HG02642 (cell line): ENCODE measurements around the gene ZNF697.
"Not testable (repeated sequence)": the region's sequence is repeated elsewhere in the genome, so short reads cannot be mapped to it uniquely, and the experiment has no call there.

Experiments used
- ATAC-seq: cut with Tn5 transposase; IDR thresholded peaks from one replicate; pipeline ENCODE4 v1.9.1; 2021; ENCODE audit warnings: mild to moderate bottlenecking; ENCODE audit not compliant: unreplicated experiment, poor library complexity

ZNF697 gene

GRCh38 chr1:119647734-119648619 is at the start of gene ZNF697:
TSS of gene ZNF697 (minus strand) at chr1:119648266. CDS start at chr1:119626100, 22,166 bp downstream.
- peak; percentile 80 for ATAC-seq

- ATAC-seq: no peak
Observed at GRCh38 chr1:119697598-119697997, 49.5 kb upstream of the ZNF697 start.

DNA sequence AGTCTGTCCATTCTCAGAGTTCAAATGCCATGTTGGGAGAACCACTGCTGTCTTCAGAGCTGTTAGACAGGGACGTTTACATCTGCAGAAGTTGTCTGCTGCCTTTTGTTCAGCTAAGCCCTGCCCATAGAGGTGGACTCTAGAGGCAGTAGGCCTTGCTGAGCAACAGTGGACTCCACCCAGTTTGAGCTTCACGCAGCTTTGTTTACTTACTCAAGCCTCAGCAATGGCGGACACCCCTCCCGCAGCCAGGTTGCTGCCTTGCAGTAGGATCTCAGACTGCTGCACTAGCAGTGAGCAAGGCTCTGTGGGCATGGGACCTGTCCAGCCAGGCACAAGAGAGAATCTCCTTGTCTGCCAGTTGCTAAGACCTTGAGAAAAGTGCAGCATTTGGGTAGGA is 48.8 kb upstream of the ZNF697 start:
- ATAC-seq: not testable (repeated sequence)

DNA sequence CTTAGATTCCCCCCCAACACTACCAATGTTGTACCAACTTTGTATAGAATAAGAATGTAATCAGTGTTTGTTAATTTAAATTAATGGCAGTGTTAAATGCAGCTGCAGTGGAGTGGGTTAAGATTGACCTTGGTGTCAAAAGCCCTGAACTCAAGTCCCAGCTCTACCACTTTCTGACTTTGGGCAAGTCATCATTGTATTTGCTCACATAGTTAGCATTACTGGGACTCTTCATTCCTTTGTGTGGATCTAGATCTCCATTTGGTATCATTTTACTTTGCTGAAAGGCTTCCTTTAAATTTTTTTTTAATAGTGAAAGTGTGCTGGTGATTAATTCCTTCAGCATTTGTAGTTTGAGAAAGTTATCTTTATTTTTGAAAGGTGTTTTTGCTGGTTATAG is 41.4 kb upstream of the ZNF697 start:
- ATAC-seq: no peak

DNA sequence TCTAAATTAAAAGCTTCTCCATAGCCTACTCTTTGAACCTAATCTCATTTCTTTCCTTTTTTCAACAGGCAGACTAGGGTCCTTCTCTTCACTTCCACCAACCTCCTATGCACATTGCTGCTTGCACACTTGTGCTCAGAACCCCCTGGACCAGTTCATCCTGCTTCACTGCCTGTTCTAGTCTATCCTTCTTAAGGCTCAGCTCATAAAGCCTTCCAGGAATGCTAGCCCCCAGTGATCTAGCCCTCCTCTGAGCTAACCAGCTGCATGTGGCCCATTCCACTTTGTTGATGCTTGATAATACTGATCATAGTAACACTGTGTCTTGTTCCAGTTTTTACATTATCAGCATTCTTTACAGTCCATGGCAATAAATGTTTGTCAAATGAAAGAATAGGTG is 40.7 kb upstream of the ZNF697 start:
- no peak for ATAC-seq

GRCh38 chr1:119687434-119688079 is 39.5 kb upstream of the ZNF697 start:
- ATAC-seq: no peak

DNA sequence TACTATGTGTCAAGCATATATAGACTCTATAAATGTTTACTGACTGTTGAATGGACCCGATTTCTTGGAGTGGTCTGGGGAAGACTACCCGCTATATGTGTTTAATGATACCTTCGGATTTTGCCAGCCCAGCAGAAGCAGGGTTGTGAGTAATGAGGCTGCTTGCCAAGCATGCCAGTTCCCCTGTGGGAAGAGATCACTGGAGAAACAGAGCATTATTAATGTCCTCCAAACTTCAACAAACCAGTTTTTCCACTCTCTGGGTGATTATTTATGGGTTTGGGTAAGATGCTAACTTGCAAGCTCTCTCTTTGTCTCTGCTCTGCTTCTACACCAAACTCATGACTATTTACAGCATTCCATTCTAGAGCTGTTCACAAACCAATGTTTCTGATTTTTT is 38.6 kb upstream of the ZNF697 start:
- ATAC-seq: no peak

GRCh38 chr1:119683893-119684292 is 35.8 kb upstream of the ZNF697 start:
- no peak for ATAC-seq

DNA sequence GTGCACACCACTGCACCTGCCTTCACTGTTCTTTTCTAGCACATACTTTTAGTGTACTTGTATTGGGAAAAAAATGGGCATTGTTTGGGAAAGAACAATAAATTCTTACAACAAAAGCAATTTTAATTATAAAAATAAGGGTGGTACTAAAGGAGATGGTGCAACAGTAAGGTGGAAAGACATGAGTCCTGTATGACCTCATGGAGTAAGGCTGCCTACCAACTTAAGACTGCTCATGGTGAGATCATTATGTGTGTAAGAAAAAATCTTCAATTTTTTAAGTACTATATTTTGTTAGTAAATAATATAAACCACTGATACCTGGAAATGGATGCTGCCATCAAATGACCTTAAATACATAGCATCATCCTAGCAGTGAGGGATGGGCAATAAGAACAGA is 34.1 kb upstream of the ZNF697 start:
- ATAC-seq: no peak

DNA sequence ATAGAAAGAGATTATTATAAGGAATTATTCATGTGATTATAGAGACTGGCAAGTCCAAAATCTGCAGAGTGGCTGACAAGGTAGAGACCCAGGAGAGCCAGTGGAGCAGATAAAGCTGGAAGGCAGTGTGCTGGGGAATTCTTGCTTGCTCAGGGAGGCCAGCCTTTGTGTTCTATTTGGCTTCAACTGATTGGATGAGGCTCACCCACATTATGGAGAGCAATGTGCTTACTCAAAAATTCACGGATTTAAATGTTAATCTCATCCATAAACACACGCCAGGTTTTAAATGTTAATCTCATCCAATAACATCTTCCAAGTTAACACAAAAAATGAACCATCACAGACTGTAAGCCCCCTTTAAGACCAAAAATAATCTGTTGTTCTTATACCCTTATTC is 33.5 kb upstream of the ZNF697 start:
- ATAC-seq: no peak

DNA sequence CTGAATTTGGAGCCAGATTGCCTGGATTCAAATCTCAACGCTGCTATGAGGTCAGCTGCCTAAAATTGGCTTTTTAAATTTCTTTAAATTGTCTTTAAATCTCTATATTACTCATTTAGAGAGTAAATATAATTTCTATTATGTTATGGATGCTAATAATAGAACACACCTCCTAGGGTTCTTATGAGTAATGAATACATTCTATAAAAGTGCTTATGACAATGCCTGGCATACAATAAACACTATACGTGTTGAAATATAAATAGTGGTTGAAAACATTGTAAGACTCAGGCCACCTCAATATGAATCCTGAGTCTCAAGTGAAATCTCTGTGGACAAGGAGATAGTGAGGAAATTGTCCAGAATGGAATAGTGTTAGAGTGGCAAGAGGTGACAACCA is 32.7 kb upstream of the ZNF697 start:
- ATAC-seq: no peak

GRCh38 chr1:119680193-119680592 is 32.1 kb upstream of the ZNF697 start:
- ATAC-seq: no peak

DNA sequence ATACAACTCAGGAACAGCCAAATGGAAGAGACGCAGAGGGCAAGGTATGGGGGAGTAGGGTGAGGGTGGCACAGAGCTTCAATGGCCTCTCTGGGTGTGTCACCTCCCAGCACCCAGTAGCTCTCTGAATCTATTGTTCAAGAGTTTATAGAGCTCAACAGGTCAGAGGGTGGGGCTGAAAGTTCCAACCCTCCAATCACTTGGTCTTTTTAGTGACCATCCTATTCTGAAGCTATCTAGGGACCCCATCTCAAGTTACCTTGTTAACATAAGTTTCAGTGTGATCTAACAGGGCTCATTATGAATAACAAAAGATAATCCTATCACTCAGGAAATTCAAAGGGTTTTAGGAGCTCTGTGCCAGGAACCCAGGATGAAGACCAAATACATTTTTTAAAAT is 31.2 kb upstream of the ZNF697 start:
- no peak for ATAC-seq

DNA sequence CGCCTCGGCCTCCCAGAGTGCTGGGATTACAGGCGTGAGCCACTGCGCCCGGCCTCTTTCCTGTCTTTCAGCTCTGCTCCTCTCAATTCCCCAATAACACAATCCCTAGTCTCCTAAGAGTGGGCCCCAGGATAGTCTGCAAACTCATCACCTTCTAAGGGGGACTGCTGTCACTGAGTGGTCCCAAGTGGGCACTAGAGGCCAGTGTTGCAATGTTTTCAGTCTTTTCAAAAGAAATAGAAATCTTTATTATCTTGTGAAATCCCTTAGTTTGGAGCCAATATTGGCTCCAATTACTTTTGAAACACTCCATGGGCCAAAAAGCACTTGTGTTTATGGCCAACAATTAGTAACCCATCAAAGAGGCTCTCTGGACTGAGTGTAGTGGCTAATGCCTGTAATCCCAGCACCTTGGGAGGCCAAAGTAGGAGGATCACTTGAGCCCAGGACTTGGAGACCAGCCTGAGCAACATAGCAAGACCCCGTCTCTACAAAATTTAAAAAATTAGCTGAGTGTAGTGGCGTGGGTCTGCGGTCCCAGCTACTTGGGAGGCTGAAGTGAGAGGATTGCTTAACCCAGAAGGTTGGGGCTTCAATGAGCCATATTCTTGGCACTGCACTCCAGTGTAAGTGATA is 28.6 kb upstream of the ZNF697 start:
- ATAC-seq: no peak

DNA sequence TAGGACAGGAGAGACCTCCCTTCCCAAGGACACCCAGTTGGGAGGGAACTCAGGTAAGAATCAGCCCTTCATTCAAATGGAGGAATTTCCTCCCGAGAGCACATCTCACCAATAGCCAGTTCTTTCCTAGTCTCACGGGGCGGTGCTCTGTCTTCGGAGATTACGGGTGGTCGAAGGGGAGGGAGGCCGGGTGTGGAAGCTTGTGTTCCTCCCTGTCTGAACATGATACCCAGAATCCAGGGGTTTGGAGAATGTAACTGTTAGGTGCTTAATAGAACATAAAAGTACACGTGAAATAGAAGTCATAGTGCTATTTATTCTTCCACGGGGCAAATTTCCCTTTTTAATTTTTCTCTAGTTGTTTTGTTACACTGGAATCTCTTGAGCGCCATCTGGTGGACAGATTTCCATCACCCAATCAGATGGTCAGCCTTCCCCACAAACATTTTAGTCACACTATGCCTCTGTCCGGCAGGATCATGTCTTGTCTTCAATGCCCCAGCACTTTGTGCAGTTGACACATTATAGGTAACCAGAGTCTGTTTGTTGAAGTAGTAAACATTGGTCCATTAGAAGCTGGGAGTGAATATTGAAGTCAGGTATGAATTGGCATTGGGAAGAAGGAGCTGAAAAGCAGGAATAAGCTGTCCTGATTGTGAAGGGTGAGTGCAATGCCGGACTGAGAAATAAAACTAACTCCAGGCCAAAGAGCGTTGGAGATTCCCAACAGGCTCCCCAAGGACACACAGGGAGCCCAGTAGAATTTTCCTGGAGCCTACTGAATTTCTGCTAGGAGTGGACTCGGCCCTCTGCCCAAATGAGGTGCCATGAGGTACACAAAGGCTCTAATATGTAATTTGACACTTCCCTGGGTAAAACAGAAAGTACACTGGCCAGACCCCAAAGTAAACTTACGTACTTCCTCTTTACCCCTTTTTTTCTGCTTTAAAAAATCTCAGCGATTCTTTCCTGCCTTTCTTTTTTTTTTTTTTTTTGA is 27.6 kb upstream of the ZNF697 start:
- peak; percentile 67 for ATAC-seq

DNA sequence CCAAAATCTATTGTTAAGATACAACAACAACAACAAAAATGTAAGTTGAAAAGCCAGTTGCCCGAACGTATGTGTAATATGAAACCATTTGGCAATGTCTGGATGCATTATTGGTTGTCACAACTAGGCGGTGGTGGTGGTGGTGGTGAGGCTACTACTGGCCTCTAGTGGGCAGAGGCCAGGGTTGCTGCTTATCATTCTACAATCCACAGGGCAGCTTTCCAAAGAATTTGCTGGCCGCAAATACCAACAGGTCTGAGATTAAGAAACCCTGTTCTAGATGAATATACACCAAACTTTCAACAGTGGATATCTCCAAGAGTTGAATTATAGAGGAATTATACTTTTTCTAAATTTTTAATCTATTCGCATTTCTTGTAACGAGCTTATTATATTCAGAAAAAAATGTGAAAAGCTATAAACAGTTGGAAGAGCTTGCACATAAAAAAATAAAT is 26.8 kb upstream of the ZNF697 start:
- peak; percentile 76 for ATAC-seq

DNA sequence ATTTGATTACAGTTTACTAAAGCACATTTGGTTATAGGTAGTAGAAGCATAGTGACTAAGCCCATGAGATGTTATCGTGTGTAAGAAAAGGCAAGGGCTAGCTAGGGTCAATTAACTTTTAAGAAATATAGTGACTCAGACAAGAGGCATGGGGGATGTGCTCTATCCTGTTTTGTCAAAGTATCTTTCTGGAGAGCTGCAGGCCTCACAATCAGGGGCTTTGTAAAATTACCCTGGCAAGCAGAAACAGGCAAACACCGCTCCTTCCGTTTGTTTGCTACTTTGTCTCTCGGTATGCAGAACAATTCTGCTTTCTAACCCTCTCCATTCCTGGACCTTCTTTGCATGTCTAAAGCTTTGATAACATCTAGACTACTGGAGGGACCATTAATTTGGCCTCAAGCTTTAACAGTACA is 26.1 kb upstream of the ZNF697 start:
- no peak for ATAC-seq

GRCh38 chr1:119673171-119673940 is 25.3 kb upstream of the ZNF697 start:
- ATAC-seq: no peak

GRCh38 chr1:119670898-119671297 is 22.8 kb upstream of the ZNF697 start:
- no peak for ATAC-seq
